Activated CD8-positive, alpha-beta memory T cell treated with anti-CD3 and anti-CD28 coated beads for 36 hours (primary cell): Measurements from ENCODE around the gene ITGA5. TPM values are rescaled to one million over a fixed set of nuclear protein-coding genes. Genes with fewer than 3 reads are reported as not detected.

ENCODE experiments used
- CTCF ChIA-PET: fragments of 350-600 bp; sonication (Branson Sonifier 250); formaldehyde crosslinking; loops from one replicate; lab custom pipeline; 2021; ENCODE audit warnings: antibody characterized with exemption; lab: Charles Lee
- POLR2A ChIA-PET: fragments of 350-600 bp; sonication (Branson Sonifier 250); formaldehyde crosslinking; loops from one replicate; lab custom pipeline; 2021; ENCODE audit warnings: antibody characterized with exemption; lab: Charles Lee
- total RNA-seq, 2 experiments: library from RNA; stranded (reverse); gene quantifications; one replicate each; pipeline ENCODE4 v1.2.3, GENCODE V29; 2021

ITGA5 gene
- total RNA-seq, 2 experiments from 2014 or later, result 22.1 to 22.6 TPM

DNA sequence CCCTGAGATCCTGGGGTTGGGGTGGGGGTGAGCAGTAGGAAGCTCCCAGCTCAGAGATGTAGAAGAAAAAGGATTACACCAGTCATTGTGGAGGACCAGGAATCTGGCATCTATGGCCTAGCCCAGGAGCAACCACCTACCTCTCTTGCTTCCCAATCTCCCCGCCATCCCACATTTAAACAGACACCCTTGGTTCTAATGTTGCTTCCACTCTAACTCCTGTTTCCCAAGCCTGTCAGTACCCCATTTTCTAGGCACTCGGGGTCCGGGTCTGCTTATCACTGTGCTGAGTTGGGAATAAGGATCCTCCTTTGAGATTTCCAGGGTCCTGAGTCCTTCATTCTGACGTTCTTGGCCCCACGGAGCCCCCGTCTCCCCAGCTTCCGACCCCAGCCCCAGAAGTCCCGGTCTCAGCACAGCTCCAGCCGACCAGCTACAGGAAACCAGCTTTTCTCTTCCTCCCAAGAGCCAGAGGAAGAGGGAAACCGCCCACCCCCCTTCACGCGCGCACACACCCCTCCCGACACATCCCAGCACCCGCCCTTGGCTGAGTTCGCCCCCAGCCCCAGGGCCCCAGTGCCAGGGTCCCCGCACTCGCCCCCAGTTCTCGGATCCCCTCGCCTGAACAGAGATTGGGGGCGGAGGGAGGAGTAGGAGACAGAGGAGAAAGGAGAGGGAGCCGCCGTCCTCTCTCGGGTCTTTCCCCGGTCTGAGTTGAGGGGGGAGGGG, 1.2 kb downstream of the ITGA5 start:
- CTCF ChIA-PET, result interaction anchor here (1.0 to 12.0 kb wide), 6 partner anchors 9 to 39 kb away, joined by 3 to 146 read pairs (median 6); no protein-coding TSS in a partner anchor
- POLR2A ChIA-PET, result interaction anchor here (0.5 to 1.7 kb wide), 2 partner anchors 9 to 18 kb away, joined by 3 to 4 read pairs; no protein-coding TSS in a partner anchor

DNA sequence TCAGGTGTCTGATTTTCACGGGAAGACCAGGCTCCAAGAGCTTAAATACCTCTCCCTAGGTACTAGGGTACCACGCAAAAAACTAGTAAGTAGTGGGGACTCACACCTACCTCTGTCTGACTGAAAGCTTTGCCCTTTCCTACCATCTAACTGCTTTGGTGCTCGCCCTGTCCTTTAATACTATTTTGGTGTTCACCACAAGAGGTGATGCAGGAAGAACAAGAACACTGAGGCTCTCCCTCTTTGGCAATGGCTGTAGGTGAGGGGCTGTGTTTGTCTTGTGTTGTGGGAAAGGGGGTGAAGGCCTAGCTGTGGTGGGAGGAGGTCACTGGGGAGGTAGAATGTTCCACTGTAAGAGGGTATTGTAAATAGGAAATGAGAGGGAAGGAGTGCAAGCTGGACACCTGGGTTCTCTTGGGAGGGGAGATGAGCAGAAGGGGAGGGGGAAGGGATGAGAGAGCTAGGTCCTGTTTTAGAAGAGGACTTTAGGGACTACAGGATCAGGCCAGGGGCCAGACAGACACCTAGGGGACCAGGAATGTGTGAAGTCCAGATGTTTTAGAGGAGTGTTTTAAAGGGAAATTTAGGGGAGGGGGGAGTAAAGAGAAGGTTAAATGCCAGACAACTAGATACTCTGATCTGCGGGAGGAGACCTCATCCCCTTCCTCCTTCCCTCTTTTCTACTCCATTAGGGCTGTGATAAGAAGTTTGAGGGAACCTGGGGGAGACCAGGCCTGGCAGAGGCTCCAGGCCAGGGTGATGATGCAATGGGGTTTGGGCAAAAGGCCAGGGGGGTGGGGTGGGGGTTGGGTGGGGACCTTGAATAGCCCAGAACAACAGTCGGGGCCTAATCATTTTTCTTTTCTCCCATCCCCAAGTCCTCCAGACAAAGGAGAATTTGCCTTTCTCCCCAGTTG, 2.1 kb downstream of the ITGA5 start:
- CTCF ChIA-PET, result interaction anchor here (1.8 to 12.0 kb wide), 3 partner anchors 15 to 23 kb away, joined by 3 to 146 read pairs (median 25); no protein-coding TSS in a partner anchor
- POLR2A ChIA-PET, result interaction anchor here (0.5 kb wide), 1 partner anchor 8 kb away, joined by 3 read pairs; no protein-coding TSS in a partner anchor

DNA sequence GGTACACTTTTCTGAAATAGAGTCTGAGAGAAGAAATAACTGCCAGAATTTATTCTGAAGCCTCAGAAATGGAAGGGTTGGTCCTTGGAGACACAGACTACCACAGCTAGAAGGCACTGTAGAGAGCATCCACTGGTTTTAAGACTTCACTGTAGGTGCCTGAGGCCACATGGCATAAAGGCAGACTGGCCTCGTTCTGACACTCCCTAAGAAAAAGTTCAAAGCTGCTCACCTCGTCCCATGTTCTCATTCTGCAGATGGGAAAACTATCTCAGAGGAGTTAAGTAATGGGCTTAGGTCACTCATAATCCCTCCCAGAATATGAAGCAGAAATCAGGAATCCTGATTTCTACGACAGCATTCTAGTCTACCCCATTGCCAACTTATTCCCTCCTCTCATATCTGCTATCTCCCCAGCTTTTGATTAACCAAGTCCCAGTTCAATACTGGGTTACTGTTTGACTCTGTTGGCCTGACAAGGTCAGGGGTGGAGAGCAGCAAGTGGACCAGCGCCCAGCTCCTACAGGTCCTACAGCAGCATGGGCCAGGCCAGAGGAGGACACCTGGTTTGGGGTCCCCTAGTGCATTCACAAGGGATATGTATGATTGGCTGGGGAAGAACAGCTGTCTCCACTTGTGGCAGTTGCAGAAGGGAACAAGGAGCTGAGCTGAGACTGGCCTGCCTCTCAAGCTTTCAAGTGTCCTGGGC, 3.7 kb downstream of the ITGA5 start:
- POLR2A ChIA-PET, result interaction anchor here (0.7 to 1.2 kb wide), 2 partner anchors 16 to 19 kb away, joined by 3 read pairs; no protein-coding TSS in a partner anchor
- CTCF ChIA-PET, result interaction anchor here (0.9 to 12.0 kb wide), 4 partner anchors 13 to 82 kb away, joined by 3 to 146 read pairs (median 18); partner anchors contain the start of gene NCKAP1L

DNA sequence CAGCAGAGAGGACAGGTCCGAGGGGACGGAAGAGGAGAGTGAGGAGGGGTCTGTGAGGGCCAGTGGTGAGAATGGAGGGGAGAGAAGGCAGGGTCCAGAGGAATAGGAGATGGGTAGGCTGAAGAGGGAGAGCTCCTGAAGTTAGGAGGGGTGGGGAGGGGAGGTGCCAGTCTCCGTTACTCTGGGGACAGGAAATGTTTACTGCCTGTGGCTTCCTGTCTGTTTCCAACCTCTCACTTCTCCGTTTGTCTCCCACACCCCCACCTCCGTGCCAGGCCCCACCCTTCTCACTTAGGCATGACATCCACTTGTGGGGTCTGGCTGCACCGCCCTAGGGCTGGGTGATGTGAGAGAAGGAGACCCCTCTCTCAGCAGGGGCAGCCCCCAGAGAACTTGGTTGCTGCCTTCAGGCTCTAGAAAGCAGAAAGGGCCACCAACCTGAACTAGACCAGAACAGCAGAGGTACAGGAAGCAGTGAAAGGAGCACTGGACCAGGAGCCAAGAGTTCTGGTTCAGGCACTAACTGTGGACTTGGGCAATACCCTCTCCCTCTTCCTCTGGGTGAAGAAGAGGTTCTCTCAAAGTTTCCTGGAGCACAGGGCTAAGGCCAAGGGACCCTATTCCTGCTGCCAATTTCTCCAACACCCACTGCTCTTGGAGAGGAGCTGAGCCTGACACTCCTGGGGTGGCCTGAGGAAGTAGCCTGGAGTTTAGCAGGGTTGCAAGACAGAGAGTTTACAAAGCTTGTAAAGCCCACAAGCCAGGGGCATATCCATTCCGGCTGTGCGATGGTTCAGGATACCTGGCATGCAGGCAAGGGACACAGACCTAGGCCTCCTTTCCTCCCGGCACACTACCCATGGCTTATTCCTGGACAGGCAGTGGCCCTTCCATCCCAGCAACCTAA, 5.5 kb downstream of the ITGA5 start:
- ChIA-PET POLR2A (no interaction called here), CTCF (interaction anchor here (1.0 to 12.0 kb wide), 6 partner anchors 12 to 84 kb away, joined by 3 to 146 read pairs (median 11); partner anchors contain the start of gene NCKAP1L)

DNA sequence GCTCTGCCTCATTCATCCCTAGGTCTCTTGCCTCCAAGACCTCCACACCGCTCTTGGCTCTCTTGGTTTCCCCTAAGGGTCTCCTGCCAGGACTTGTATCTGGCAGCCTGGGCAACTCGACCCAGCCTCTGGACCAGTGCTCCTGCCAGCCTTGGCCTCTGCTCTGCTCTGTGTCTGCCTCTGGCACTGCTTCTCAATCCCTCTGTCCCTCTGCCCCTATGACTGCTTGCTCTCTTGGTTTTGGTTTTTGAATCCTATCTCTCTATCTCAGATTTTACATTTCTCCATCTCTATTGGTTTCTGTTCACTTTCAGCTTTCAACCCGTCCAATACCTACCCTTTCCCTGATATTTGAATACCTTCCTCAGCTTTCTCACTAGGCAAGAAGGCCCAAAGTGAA, 6.3 kb downstream of the ITGA5 start:
- CTCF ChIA-PET, result interaction anchor here (1.0 to 12.0 kb wide), 6 partner anchors 11 to 85 kb away, joined by 3 to 146 read pairs (median 11); partner anchors contain the start of gene NCKAP1L
- POLR2A ChIA-PET, result no interaction called here

DNA sequence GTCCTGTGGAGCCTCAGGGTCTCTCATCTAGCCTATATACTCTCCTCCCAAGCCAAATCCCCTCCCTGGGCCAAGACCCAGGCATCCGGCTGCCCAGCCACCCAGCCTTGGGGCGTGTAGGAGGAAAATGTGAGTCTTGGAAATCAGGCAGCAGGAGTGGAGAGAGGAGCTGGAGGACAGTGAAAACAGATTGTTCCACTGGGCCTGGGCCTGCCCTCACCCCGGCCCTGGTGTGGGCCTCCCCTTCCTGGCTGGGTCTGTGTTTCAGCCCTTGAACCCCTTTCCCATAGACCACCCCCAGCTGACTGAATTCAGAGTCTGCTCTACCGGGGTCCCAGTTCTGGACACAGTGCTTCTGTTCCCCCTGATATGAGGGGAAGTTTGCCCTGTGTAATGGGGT, 6.7 kb downstream of the ITGA5 start:
- ChIA-PET CTCF (interaction anchor here (1.5 to 12.0 kb wide), 6 partner anchors 10 to 85 kb away, joined by 4 to 146 read pairs (median 12); partner anchors contain the start of gene NCKAP1L), POLR2A (no interaction called here)

DNA sequence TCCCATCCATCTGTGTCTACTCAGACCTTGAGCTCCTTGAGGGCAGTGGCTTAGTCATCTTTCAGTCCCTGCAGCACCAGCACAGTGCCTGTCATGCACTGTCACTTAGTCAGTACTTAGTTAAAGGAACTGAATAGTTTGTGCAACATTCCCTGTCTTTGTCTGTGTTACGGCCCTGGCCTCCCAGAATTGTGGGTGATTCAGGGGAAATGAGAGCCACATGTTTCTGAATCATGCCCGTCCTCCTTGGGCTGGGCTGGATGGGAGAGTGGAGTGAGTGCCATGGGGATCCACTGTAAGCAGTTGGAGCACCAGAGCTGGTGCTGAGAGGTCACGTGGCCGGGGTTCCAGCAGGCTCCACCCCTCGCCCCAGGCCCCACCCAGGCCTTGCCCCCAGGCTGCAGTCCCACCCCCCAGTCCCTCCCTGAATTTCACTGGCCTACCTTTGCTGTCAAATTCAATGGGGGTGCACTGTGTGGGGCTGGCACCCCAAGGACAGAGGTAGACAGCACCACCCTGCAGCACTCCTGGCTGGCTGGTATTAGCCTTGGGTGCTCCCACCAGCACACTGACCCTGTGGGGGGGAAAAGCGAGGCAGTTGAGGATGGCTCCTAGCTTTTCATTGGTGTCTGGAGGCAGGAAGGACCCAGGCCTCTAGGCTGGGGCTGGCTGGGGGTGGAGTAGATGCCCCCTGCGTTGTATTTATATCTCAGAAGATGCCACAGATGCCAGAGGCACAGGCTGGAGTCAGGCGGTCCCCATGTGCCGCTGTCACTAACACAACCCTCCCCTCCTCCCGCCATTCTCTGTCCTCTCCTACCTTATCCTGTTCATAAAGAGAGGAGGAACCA, 7.5 kb downstream of the ITGA5 start:
- CTCF ChIA-PET, result interaction anchor here (0.8 to 12.0 kb wide), 6 partner anchors 10 to 99 kb away, joined by 4 to 146 read pairs (median 12); no protein-coding TSS in a partner anchor
- POLR2A ChIA-PET, result interaction anchor here (0.5 to 0.9 kb wide), 3 partner anchors 12 to 35 kb away, joined by 3 to 4 read pairs (median 3); no protein-coding TSS in a partner anchor

DNA sequence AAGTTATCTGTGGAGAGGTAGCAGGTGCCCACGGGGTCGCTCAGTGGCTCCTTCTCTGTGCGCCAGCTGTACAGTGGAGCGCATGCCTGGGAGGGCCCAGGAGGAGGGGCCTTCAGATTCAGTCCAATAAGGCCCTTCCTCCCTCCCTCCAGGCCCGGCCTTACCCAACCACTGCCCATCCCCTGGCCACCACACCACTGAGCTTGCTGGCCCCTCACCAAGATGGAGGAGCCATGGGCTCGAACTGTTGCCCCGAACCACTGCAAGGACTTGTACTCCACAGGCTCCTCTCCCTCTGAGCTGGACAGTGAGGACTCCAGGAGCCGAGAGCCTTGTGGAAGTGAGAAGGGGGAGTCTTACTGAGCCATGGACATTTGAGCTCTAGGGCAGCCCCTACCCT, 9.8 kb downstream of the ITGA5 start:
- CTCF ChIA-PET, result interaction anchor here (1.3 to 2.6 kb wide), 2 partner anchors 10 to 30 kb away, joined by 5 to 16 read pairs; no protein-coding TSS in a partner anchor
- POLR2A ChIA-PET, result interaction anchor here (0.6 to 0.7 kb wide), 3 partner anchors 8 to 567 kb away, joined by 3 to 5 read pairs (median 5); no protein-coding TSS in a partner anchor

DNA sequence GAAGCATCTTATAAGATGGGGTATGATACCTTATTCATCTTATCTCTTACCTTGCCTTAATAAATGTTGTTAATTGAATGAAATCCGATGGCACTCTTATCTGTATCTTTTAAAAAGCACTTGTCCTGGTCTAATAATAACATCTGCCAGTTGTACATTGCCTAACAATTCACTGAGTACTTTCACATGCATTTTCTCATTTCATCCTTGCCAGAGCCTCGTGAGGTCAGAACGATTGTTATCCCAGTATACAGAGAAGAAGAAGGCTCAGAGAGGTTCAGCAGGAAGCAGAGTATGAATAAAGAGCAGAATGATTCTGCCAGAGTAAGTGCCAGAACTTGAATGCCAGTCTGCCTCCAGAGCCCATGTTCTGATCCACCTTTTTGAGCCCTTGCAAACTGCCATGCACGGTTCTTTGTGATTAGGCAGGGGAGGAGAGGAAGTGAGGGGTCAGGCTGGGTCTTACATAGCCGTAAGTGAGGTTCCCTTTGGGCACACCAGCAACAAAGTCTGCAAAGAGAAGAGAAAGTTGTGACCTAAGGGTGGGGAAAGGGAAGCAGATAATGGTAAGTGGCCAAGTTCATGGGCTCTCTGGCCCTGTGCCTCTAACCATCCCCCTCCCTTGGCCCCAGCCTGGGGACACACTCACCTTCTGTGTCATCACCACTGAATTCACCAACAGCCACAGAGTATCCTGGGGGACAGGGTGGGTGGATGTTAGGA, 11.7 kb downstream of the ITGA5 start:
- POLR2A ChIA-PET, result no interaction called here

DNA sequence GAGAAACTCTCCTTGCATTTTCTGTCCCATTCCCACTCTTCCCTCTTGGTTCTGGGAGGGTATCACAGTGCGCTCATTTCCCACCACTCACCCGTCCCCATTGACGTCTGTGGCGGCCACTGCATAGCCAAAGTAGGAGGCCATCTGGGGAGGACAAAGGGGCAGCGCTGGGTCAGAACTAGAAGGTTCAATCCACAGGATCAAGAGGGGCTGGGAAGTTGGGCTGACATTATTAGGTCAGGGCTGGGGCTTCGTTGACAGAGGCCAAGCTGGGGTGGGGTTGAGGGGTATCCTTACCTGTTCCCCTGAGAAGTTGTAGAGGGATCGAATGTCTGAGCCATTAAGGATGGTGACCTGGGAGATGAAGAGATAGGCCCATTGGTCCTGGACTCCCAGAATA, 13.5 kb downstream of the ITGA5 start:
- POLR2A ChIA-PET, result no interaction called here

More for the DNA sequence above, 11.7 kb downstream of the ITGA5 start:
- CTCF ChIA-PET, result interaction anchor here (2.6 kb wide), 1 partner anchor 8 kb away, joined by 16 read pairs; no protein-coding TSS in a partner anchor

DNA sequence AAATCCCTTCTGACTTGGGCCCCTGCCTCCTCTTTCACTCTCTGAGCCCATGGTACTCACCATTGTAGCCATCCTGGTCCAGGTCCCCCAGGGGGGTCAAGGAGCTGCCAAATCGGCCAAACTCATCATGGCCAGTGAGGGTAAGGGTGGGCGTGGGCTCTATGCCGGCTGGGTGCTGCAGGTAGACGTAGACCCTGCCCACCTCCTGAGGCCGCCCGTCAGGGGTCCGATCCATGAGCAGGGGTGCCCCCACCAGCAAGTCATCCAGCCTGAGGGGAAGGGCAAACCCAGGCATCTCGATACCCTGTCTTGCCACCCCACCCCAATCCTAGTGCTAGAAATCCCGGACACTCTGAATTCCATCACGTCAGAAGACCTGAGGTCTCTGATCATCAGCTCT, 14.0 kb downstream of the ITGA5 start:
- POLR2A ChIA-PET, result no interaction called here
- CTCF ChIA-PET, result interaction anchor here (1.0 to 11.4 kb wide), 5 partner anchors 9 to 70 kb away, joined by 3 to 165 read pairs (median 6); partner anchors contain the start of gene ITGA5

More for the DNA sequence above, 13.5 kb downstream of the ITGA5 start:
- CTCF ChIA-PET, result interaction anchor here (1.0 to 11.4 kb wide), 3 partner anchors 10 to 33 kb away, joined by 3 to 165 read pairs (median 146); partner anchors contain the start of gene ITGA5

DNA sequence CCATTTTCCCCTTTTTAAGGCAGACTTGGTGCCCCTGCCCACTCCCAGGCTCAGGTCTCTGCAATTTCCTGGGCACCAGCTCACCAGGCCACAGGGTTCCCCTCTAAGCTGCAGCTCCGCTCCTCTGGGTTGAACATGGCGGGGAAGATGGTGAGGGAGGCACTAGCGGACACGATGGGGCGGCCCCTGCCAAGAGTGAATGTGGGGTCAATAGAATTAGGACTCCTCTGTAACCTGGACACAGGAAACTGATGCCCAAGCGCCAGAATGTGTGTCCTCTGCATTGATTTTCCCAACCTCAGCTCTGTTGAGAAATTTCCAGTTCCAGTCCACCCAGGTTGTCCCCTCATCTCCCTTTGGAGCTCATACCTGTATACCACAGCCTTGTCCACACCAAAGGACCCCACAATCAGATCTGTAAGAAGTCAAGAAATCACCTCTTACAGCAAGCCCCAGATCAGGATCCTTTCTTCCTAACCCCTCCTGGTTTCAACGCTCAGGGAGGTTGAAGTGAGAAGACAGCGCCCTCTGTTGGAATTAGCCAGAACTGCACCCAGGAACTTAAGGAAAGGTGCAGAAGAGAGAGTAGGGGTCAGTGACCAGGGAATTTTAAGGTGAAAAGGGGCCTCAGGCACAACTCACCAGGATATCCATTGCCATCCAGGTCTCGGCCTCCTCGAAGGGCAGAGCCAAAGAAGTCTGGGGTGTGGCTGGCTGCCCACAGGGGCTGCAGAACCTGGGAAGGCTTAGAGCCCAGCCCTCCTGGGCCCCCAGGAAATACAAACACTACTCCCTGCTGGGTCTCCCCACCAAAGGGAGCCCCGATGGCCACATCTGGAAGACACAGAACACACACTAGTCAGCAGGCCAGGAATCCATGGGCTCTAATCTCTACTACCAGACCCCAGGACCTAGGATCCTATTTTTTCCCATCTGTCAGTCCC, 14.7 kb downstream of the ITGA5 start:
- CTCF ChIA-PET, result interaction anchor here (0.6 to 11.4 kb wide), 15 partner anchors 8 to 1540 kb away, joined by 3 to 165 read pairs (median 4); partner anchors contain the start of genes ITGA5 and ZNF385A
- POLR2A ChIA-PET, result no interaction called here

DNA sequence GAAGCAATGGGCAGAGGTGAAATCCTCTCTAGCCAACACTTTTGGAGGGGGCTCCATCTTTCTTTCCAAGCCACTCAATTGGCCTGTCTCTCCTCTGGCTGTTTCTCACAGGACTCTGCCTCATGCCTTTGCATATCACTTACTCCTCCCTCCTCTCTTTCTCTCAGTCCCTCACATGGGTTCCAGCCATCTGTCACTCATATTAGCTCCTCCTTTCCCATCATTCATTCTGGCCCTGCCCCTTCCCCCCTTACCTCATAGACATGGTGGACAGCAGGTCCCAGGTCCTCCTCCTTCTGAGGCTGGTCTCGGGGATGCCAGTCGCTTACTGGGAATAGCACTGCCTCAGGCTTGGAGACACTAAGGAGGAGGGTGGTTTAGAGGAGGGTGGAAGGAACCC, 17.9 kb downstream of the ITGA5 start:
- CTCF ChIA-PET, result interaction anchor here (0.6 to 11.4 kb wide), 4 partner anchors 15 to 37 kb away, joined by 3 to 165 read pairs (median 75); partner anchors contain the start of gene ITGA5
- POLR2A ChIA-PET, result no interaction called here
